ENCODE measurements around the gene INTS6.

INTS6 gene

GRCh38 chr13:51346397-51346796 lies 106.4 kb downstream of the INTS6 start:
- no peak for DNase-seq (ENCODE audit: low read depth)

DNA sequence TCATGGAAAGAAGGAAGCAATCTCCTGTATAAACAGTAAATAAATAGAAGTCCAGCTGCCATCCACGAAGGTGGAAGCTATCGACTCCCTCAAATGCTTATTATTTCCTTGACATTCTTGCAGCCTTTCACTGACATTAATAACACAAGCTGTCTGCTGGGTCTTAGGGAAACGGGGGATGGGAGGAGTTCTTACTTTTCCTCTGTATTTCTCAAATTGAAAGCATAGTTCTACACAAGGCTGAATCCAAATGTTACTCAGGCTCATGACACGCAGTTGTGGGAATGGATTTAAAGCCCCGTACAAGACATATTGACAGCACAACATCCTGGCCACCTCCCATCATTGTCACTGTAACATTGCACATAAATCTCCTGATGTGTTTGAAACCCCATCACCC lies 109.4 kb downstream of the INTS6 start:
- DNase-seq (ENCODE audit: low read depth) = no peak

- no peak for DNase-seq (ENCODE audit: low read depth)
Observed at GRCh38 chr13:51342706-51343105, 110.1 kb downstream of the INTS6 start.

GRCh38 chr13:51341791-51342190 lies 111.0 kb downstream of the INTS6 start:
- no peak for DNase-seq (ENCODE audit: low read depth)

GRCh38 chr13:51341232-51341631 lies 111.6 kb downstream of the INTS6 start:
- DNase-seq (ENCODE audit: low read depth) = no peak

DNA sequence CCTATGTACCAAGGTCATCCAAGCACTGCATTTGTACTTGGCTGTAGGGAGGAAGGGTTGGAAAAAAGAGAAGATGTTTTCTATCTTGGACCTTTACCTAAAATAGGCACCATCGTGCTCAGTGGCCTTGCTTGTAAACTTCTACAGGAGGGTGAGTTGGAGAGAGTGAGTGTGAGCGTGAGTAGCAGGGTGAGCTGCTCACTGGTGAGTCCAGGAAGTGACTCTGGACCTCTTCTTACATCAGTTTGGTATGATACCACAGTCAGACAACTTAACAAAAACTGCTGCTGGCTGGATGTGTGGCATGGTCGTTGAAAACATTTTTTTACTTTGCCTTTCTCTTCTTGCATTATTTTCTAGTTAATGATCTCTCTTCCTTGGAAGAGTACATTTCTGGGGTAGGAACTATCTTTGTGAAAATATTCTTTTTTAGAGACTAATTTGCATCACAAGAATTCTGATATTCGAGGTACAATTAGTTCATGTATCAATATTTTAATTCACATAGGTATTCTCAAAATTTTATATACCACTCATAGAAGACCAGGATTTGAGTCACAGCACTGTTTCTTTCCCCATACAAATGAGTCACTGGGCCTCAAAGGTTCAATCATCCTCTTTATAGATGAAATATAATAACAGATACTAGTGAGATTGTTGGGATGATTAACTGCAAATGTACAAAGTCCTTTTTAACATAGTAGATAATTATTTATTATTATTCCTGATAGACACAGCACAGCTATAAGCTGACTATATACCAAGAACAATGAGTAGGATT lies 112.7 kb downstream of the INTS6 start:
- no peak for DNase-seq (ENCODE audit: low read depth)

DNA sequence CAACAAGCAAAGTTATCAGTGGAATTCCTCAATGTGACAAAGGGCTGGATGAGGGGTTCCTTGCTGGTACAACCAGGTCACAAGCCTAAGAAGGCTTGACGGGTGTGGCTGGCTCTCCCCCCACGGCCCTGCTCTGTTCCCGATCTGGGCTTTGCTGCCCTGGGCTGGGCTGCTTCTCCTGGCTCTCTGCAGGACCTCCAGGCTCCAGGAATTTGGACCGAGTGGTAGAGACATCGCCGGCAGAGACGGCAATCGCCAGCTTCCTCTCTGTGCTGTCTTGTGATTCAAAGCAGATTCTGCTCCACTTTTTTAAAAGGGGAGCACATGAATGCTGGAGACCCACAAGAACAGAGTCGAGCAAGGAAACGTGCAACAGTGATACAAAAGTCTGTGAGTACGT lies 113.5 kb downstream of the INTS6 start, which contains the start of gene SERPINE3:
SERPINE3 (plus strand) TSS at position 338 of the 400 bp plus-strand sequence. CDS start 1,401 bp downstream, outside the sequence.
- no peak for DNase-seq (ENCODE audit: low read depth)

GRCh38 chr13:51336746-51337145 lies 116.1 kb downstream of the INTS6 start:
- DNase-seq (ENCODE audit: low read depth) = no peak

- no peak for DNase-seq (ENCODE audit: low read depth)
Observed at GRCh38 chr13:51333826-51334225, 119.0 kb downstream of the INTS6 start.

DNA sequence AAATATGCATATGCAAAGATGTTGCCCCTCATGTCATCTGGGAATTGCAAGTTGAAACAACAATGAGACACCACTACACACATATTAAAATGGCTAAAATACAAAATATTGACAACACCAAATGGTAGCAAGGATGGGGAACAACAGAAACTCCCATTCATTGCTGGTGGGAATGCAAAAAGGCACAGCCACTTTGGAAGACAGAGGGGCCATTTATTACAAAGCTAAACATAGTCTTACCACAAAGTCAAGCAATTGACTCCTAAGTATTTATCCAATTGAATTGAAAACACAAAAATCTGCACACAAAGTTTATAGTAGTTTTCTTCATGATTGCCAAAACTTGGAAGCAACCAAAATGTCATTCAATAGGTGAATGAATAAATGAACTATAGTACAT lies 119.4 kb downstream of the INTS6 start:
- no peak for DNase-seq (ENCODE audit: low read depth)

DNA sequence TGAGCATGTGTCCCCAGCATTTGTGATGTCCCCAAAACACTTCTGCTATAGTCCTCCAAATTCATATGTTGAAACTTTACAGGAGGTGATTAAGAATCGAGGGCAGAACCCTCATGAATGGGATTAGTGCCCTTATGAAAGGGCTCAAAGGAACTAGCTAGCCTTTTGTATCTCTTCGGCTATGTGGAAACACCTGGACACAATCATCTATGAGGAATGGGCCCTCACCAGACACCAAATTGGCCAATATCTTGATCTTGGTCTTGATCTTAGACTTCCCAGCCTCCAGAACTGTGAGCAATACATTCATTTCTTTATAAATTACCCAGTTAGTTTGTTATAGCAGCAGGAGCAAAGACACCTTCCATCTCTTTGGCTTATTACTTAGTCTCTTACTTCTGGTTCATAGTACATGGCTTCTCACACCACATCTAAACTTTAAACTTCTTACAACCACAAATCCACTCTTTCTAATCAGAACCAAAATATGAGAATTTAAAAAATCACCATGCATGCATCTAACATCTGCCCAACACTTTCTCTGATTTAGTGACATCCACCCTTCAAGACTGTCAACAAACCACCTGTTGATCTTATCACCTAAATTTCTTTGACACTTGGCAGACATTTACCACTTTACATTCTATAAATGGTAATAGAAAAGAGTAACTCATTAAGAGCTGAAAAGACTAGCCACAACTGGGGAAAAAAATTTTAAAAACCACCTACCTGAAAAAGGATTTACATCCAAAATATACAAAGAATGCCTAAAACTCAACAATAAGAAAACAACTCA lies 120.1 kb downstream of the INTS6 start:
- DNase-seq (ENCODE audit: low read depth) = no peak

DNA sequence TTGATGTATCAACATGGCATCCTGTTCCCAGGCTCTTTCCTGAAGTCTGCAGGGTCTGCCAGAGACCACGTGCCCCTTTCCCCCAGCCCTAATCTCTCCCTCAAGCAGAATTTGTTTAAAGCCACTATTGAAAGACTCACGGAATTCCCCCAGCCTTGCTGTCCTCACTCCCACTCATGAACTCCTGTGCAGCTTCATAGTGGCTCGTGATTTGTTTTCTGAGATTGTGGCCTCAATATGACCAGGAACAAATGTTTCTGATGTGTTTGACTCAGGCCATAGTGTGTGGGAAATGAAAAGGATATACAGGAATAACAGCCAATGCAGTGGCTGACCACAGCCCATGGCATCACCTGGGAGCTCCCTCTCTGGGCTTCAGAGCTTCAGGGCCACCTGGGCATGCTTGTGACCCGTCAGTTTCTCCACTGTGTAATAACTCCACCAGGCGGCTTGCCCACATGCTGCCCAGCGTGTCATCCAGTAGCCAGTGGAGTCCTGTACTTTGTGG lies 121.4 kb downstream of the INTS6 start:
- DNase-seq (ENCODE audit: low read depth) = no peak

GRCh38 chr13:51330791-51331190 lies 122.0 kb downstream of the INTS6 start:
- no peak for DNase-seq (ENCODE audit: low read depth)

DNA sequence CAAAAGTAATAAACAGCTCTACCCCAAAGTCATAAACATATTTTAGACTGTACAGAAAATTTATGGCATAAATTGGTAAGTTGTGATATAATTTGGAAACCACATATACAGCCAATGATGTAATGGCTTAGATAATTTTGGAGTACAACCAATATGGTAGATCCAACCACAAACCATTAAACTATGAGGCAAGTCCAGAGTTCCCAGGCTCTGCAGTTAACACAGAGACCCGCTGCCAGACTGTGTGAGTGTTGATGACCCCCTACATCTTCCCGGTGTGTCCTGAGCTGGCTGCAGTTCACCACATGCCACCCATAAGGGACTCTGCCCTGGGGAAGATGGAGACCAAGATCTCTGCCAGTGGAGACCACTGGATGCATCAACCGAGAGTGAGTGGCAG lies 123.2 kb downstream of the INTS6 start:
- DNase-seq (ENCODE audit: low read depth) = no peak

DNA sequence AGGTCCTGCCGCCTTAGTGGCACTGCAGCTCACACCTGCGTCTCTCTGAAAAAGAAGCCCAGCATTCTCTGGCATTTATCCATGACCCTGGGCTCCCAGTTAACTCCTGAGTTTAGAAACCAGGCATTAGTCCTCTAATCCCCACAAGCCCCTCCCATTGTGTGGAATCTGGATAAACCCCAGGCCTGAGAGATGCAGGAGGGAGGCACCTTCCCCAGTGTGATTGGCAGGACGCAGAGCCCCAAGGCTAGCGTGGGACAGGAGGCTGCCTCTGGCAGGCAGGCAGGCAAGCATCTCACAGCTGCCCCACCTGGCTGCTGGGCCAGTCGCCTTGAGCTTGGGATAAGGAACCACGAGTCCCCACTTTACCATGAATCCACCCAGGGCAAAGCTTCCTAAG lies 124.3 kb downstream of the INTS6 start:
- DNase-seq (ENCODE audit: low read depth) = no peak

DNA sequence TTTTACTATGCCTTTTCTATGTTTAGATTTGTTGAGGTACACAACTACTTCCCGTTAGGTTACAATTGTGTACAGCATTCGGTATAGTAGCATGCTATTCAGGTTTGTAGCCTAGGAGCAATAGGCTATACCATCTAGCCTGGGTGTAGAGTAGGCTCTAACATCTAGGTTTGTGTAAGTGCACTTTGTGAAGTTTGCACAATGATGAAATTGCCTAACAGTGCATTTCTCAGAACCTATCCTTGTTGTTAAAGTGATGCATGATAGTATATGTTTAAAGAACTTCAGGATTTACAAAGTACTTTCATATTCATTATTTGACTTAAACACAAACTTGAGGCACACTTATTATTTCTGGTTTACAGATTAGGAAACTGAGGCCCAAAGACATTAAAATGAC lies 124.9 kb downstream of the INTS6 start:
- no peak for DNase-seq (ENCODE audit: low read depth)

DNA sequence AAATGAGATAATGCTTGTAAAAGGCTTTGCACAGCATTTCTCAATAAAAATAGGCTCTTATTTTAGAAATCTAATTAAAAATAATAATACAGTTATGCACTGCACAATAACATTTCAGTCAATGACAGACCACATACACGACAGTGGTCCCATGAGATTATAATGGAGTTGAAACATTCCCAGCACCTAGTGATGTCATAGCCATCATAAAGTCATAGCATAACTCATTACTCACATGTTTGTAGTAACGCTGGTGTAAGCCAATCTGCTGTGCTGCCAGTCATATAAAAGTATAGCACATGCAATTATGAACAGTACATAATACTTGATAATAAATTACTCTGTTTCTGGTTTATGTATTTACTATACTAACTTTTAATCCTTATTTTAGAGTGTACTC lies 126.1 kb downstream of the INTS6 start:
- no peak for DNase-seq (ENCODE audit: low read depth)

DNA sequence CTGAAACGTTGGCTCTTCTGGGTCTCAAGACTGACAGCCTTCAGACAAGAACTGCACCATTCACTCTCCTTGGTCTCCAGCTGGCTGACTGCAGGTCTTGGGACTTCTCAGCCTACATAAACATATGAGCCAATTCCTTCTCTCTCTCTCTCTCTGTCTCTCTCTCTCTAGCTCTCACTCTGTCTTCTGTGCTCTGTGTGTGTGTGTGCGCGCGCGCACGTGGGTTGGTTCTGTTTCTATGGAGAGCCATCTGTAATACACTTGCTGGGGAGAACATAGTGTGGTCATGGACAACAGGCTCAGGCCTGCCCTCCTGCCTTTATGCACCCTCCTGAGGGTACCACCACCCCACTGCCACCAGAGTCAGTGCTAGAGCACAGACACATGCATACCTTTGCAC lies 127.0 kb downstream of the INTS6 start:
- no peak for DNase-seq (ENCODE audit: low read depth)

DNA sequence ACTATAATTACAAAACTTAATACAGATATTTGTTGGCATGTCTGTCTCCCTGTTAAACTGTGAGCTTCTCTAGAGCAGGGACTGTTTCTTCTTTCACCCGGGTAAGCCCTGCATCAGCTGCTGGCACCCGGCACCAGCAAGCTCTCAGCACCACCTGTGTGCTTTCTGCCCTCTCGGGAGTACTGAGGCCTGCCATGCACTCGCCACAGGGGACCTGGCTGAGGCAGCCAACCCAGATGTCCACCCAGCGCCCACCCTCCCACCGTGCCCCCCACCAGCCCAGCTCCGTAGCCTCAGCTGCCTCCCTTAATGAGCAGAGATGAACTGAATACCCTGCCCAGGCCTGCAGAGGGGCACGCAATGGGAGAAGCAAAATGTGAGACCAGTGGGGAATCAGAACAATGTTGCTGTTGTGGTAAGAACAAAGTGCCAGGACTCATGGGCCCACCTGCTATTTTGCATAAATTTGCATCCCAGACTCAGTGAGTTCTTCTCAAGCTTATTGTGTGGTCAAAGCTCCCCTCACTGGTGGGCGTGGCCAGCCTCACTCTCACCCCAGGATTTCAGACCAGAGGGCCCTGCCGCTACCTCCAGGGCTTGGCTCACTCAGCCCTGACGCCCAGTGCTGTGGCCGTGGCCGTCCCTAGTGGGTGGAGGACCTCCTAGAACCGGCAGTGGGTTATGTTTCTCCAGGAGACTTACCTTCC lies 128.0 kb downstream of the INTS6 start:
- DNase-seq (ENCODE audit: low read depth) = no peak

- DNase-seq (ENCODE audit: low read depth) = no peak
Observed at GRCh38 chr13:51323824-51324511, 128.9 kb downstream of the INTS6 start.

- no peak for DNase-seq (ENCODE audit: low read depth)
Observed at GRCh38 chr13:51322826-51323225, 130.0 kb downstream of the INTS6 start.

GRCh38 chr13:51321836-51322235 lies 131.0 kb downstream of the INTS6 start:
- DNase-seq (ENCODE audit: low read depth) = no peak

All from fibroblast of the conjunctiva (primary cell).